ENCODE results near the gene ANTXR1. TPM values are rescaled to one million over a fixed set of nuclear protein-coding genes. Genes with fewer than 3 reads are reported as not detected.

ANTXR1 gene
- polyA plus RNA-seq, 1 donor (not counting 4 experiments of a cell fraction or from before 2014, with no cell fraction given) = 20.4 TPM

DNA sequence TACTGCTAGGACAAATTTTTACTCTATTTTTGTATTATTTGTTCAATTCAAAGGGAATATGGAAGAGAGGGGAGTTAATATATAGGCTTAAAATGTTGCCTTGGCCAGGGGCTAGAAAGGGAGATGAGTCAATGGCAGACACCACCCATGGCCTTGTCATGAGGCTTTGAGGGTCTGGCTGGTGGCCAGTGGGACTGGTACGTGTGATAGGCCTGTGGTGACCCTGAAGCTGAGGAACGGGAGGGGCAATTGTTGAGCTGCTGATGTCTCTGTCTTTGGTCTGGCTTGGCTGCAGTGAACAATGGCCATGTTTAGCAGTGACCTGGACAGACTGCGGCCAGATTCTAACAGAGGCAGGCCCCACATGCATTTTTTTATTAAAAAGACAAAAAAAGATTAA, 20.0 kb upstream of the ANTXR1 start:
- H3K27me3 ChIP-seq (ENCODE audit: control insufficient read depth, extremely low read depth, insufficient read depth, low read length) = peaks cover 4% of the 10 kb centered on the region
- no peak overlapping the region for H3K27ac ChIP-seq (ENCODE audit: control insufficient read depth, insufficient read depth, low read length)
- no peak overlapping the region for H2AFZ ChIP-seq (ENCODE audit: control insufficient read depth, low read length)
- H3K36me3 ChIP-seq (ENCODE audit: control insufficient read depth in 2 of 2, extremely low read depth in 1 of 2, insufficient read depth in 2 of 2, low read length in 2 of 2) = no peaks in the 10 kb centered on the region
- H4K20me1 ChIP-seq (ENCODE audit: control insufficient read depth, extremely low read depth, insufficient read depth, low read length) = no peaks in the 10 kb centered on the region
- H3K4me1 ChIP-seq (ENCODE audit: control insufficient read depth, extremely low read depth, insufficient read depth, low read length) = no peaks in the 10 kb centered on the region
- H3K9me3 ChIP-seq (ENCODE audit: control insufficient read depth, low read depth, low read length) = no peaks in the 10 kb centered on the region
- H3K4me2 ChIP-seq (ENCODE audit: control insufficient read depth, extremely low read depth, insufficient read depth, low read depth, low read length) = no peak overlapping the region
- FAIRE-seq (no peak), DNase-seq (ENCODE audit: low read depth, low spot score) (no peak)
- no peaks in the 10 kb centered on the region for H3K79me2 ChIP-seq (ENCODE audit: control insufficient read depth, insufficient read depth, low read length)
- H3K4me3 ChIP-seq (ENCODE audit: control insufficient read depth in 2 of 3, extremely low read depth in 1 of 3, insufficient read depth in 2 of 3, low read depth in 1 of 3, low read length in 3 of 3) = no peak overlapping the region
- H3K9me1 ChIP-seq (ENCODE audit: control insufficient read depth, extremely low read depth, insufficient read depth, low read length) = no peaks in the 10 kb centered on the region
- dilution Hi-C loops (cut with MboI; ENCODE audit: extremely low pct_ligation_motif_present, low sequenced_read_pairs) = no loop called here
- no peak for TF ChIP-seq EZH2 (IDR thresholded peaks at IDR 0.05; ENCODE audit: low read length)
- TF ChIP-seq, protein P1, sequence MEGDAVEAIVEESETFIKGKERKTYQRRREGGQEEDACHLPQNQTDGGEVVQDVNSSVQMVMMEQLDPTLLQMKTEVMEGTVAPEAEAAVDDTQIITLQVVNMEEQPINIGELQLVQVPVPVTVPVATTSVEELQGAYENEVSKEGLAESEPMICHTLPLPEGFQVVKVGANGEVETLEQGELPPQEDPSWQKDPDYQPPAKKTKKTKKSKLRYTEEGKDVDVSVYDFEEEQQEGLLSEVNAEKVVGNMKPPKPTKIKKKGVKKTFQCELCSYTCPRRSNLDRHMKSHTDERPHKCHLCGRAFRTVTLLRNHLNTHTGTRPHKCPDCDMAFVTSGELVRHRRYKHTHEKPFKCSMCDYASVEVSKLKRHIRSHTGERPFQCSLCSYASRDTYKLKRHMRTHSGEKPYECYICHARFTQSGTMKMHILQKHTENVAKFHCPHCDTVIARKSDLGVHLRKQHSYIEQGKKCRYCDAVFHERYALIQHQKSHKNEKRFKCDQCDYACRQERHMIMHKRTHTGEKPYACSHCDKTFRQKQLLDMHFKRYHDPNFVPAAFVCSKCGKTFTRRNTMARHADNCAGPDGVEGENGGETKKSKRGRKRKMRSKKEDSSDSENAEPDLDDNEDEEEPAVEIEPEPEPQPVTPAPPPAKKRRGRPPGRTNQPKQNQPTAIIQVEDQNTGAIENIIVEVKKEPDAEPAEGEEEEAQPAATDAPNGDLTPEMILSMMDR (optimal IDR thresholded peaks at IDR 0.05 in 1 of 3, IDR thresholded peaks at IDR 0.05 in 1 of 3, conservative IDR thresholded peaks at IDR 0.05 in 1 of 3; ENCODE audit: extremely low read depth in 1 of 3, insufficient read depth in 2 of 3, low read length in 3 of 3) = no peak
- no peak overlapping the region for H3K9ac ChIP-seq (ENCODE audit: control insufficient read depth, extremely low read depth, insufficient read depth, low read length)

DNA sequence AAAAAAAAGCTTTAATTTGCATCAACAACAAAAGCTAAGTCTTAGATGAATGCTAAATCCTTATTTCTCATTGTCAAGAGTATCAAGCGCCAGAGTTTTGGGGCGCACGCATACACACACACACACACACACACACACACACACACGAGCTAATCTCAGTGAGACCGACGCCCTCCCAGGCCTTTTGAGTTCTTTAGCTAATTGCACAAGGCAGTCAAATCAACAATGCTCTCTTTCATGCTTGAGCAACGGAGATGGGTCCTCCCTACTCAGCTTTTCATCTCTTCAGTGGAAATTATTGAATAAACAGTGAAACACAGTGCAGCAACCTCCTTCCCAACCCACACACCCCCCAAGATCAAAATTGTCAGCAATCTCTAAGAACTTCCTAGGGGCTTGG, 19.3 kb upstream of the ANTXR1 start:
- H3K4me1 ChIP-seq (ENCODE audit: control insufficient read depth, extremely low read depth, insufficient read depth, low read length) = no peaks in the 10 kb centered on the region
- H3K27me3 ChIP-seq (ENCODE audit: control insufficient read depth, extremely low read depth, insufficient read depth, low read length) = peaks cover 4% of the 10 kb centered on the region
- dilution Hi-C loops (cut with MboI; ENCODE audit: extremely low pct_ligation_motif_present, low sequenced_read_pairs) = no loop called here
- H3K27ac ChIP-seq (ENCODE audit: control insufficient read depth, insufficient read depth, low read length) = no peak overlapping the region
- no peaks in the 10 kb centered on the region for H3K9me3 ChIP-seq (ENCODE audit: control insufficient read depth, low read depth, low read length)
- H3K36me3 ChIP-seq (ENCODE audit: control insufficient read depth in 2 of 2, extremely low read depth in 1 of 2, insufficient read depth in 2 of 2, low read length in 2 of 2) = no peaks in the 10 kb centered on the region
- DNase-seq (ENCODE audit: low read depth, low spot score) = no peak
- no peak overlapping the region for H3K4me3 ChIP-seq (ENCODE audit: control insufficient read depth in 2 of 3, extremely low read depth in 1 of 3, insufficient read depth in 2 of 3, low read depth in 1 of 3, low read length in 3 of 3)
- no peaks in the 10 kb centered on the region for H3K79me2 ChIP-seq (ENCODE audit: control insufficient read depth, insufficient read depth, low read length)
- no peak overlapping the region for H2AFZ ChIP-seq (ENCODE audit: control insufficient read depth, low read length)
- no peak for TF ChIP-seq EZH2 (IDR thresholded peaks at IDR 0.05; ENCODE audit: low read length)
- TF ChIP-seq, protein P1 (optimal IDR thresholded peaks at IDR 0.05 in 1 of 3, IDR thresholded peaks at IDR 0.05 in 1 of 3, conservative IDR thresholded peaks at IDR 0.05 in 1 of 3; ENCODE audit: extremely low read depth in 1 of 3, insufficient read depth in 2 of 3, low read length in 3 of 3) = no peak
- no peaks in the 10 kb centered on the region for H3K9me1 ChIP-seq (ENCODE audit: control insufficient read depth, extremely low read depth, insufficient read depth, low read length)
- H4K20me1 ChIP-seq (ENCODE audit: control insufficient read depth, extremely low read depth, insufficient read depth, low read length) = no peaks in the 10 kb centered on the region
- no peak for FAIRE-seq
- no peak overlapping the region for H3K9ac ChIP-seq (ENCODE audit: control insufficient read depth, extremely low read depth, insufficient read depth, low read length)
- H3K4me2 ChIP-seq (ENCODE audit: control insufficient read depth, extremely low read depth, insufficient read depth, low read depth, low read length) = no peak overlapping the region

Measured in keratinocyte (primary cell).